ENCODE measurements around the gene CDC73. TPM values are rescaled to one million over a fixed set of nuclear protein-coding genes. Genes with fewer than 3 reads are reported as not detected.
"Not testable (repeated sequence)": the region's sequence is repeated elsewhere in the genome, so short reads cannot be mapped to it uniquely, and the experiment has no call there.

CDC73 gene
- polyA plus RNA-seq, 4 donors, result 42.0 to 55.2 (median 46.1) TPM

DNA sequence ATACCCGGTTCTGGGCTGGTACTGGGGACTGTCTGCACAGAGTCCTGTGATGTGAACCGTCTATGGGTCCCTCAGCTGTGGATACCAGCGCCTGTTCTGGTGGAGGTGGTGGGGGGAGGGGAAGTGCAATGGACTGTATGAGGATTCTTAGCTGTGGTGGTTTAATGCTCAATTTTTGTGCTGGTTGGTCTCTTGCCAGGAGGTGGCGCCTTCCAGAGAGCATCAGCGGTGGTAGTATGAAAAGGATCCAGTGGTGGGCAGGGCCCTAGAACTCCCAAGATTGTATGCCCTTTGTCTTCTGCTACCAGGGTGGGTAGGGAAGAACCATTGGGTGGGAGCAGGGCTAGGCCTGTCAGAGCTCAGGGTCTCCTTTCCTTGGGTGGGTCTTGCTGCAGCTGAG lies 153.9 kb downstream of the CDC73 start:
- DNase-seq (ENCODE audit: low read depth in 4 of 4, low spot score in 3 of 4), result no peak

DNA sequence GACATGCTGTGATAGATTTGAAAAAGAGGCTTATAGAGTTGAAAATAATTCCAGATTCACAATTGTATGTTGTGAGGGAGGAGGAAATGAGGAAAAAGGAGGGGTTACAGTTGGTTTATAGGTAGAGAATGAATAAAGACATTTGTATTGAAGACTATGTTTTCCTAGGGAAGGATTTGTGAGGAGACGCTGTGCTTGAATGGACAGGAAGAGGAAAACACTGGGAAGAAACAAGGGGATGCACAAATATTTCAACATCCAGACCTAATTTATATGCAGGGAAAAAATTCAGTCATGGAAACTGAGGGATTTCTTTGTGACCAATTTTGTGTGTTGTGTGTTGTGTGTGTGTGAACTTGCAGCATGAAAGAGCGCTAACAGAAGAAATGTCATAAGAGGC lies 157.1 kb downstream of the CDC73 start:
- DNase-seq (ENCODE audit: low read depth in 4 of 4, low spot score in 3 of 4), result no peak

DNA sequence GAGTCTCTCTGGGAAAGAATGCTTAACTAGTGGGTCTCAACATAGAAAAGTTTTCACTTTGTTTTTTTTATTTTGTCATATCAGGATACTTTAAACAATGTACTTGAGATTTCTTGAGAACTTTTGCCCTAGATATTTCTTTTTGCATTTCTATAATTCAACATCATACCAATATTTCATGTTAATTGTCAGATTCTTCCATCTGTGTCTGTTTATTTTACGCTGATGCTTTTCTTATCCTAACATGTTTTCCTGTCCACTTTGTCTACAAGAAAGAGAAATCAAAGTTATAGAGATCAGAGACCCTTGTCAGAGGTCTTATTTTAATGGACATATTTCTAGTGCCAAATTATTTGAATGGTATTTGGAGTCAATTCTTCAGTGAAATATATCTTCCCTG lies 160.1 kb downstream of the CDC73 start:
- no peak for DNase-seq (ENCODE audit: low read depth in 4 of 4, low spot score in 3 of 4)

GRCh38 chr1:193283016-193283415 lies 161.2 kb downstream of the CDC73 start:
- no peak for DNase-seq (ENCODE audit: low read depth in 4 of 4, low spot score in 3 of 4)

GRCh38 chr1:193284219-193284618 lies 162.4 kb downstream of the CDC73 start:
- no peak for DNase-seq (ENCODE audit: low read depth in 4 of 4, low spot score in 3 of 4)

DNA sequence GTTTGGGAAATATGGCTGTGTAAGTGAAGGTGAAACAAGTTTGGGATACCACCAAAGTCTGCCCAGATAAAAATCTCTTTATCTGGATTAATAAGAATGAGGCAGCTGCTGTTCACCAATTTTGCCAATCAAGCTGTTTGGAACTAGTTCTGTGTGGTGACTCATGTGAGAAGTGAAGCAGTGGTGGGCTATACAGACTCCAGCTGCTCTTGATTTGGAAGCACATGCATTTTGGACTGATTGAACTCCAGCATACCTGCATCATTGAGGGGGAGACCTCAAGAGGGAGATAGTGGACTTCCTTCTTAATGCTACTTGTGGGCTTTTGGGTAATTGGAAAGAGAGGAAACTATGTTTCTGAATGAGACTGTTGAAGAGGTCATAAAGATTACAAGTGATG lies 163.8 kb downstream of the CDC73 start:
- no peak for DNase-seq (ENCODE audit: low read depth in 4 of 4, low spot score in 3 of 4)

DNA sequence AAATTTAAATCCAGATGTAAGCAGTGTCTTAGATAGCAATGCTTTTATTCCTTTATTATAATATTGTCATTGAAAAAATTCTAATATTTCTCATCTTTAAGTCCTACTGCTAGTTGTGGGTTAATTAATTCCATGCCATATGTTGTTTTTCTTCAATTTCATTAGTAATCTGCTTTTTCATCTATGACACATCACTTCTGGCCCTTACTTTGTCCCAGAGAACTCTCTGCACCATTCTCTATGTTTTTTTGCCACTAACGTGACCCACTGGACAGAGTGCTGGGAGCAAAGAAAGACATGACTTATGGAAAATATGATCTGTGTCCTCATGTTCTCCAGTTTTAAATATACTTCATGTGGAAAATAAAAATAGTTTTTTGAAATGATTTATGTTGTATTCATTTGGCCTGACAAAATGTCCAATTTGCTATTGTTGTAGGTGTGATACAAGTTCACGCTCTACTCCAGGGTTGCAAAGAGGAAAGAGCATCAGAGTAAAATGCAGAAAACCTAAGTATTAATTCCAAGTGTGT lies 166.8 kb downstream of the CDC73 start:
- not testable (repeated sequence) for DNase-seq (ENCODE audit: low read depth in 4 of 4, low spot score in 3 of 4)

GRCh38 chr1:193293726-193294125 lies 171.9 kb downstream of the CDC73 start:
- no peak for DNase-seq (ENCODE audit: low read depth in 4 of 4, low spot score in 3 of 4)

- DNase-seq (ENCODE audit: low read depth in 4 of 4, low spot score in 3 of 4), result no peak
These were observed 177.2 kb downstream of the CDC73 start for GRCh38 chr1:193299038-193299437.

- DNase-seq (ENCODE audit: low read depth in 4 of 4, low spot score in 3 of 4), result no peak
These were observed 179.9 kb downstream of the CDC73 start for GRCh38 chr1:193301746-193302145.

DNA sequence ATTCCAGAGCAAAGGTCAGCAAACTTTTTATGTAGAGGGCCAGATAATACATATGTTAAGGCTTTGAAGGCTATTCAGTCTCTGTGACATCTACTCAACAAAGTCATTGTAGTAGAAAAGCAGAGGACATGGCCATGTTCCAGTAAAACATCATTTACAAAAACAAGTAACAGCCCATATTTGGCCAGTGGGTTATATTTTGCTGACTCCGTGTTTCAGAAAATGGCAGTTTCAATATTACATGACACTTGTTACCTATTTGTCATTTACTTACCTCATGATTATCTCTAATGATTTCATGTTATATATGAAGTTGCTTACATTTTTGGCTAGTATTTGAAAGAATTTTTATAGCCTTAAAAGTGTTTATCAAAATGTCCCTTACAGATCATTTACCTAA lies 182.0 kb downstream of the CDC73 start:
- DNase-seq (ENCODE audit: low read depth in 4 of 4, low spot score in 3 of 4), result no peak

Other genes starting within 250 kb of the CDC73 start
- gene UCHL5, start 62.7 kb upstream of the CDC73 start, polyA plus RNA-seq (ENCODE audit: insufficient read length in 4 of 4), result 10 to 100 TPM; 36.6 to 57.1 (median 44.2) TPM
- gene RO60, start 62.4 kb upstream of the CDC73 start, polyA plus RNA-seq (ENCODE audit: insufficient read length in 4 of 4), result 10 to 100 TPM; 34.2 to 46.2 (median 44.7) TPM
- gene GLRX2, start 16.6 kb upstream of the CDC73 start, polyA plus RNA-seq (ENCODE audit: insufficient read length in 4 of 4), result 10 to 100 TPM in 3 of 4 donors, 1 to 10 TPM in 1; 9.7 to 16.6 (median 13.3) TPM
- 10 to 100 TPM; 11.8 to 24.8 (median 14.9) TPM for gene B3GALT2, start 64.6 kb downstream of the CDC73 start, polyA plus RNA-seq (ENCODE audit: insufficient read length in 4 of 4)

Measured in left renal pelvis (tissue), 4 donors.